ENCODE measurements around the gene WIPI1.

GRCh38 chr17:68440526-68440925 lies 16.8 kb downstream of the WIPI1 start:
- TF ChIP-seq CTCF (IDR thresholded peaks at IDR 0.05 in 2 of 3, conservative IDR thresholded peaks at IDR 0.05 in 1 of 3; ENCODE audit: control insufficient read depth in 2 of 3, extremely low read depth in 1 of 3, insufficient read depth in 1 of 3, low read depth in 3 of 3, low read length in 3 of 3) (no peak), NRF1 (conservative IDR thresholded peaks at IDR 0.05; ENCODE audit: low read depth, low read length) (no peak), POLR2A (IDR thresholded peaks at IDR 0.05; ENCODE audit: low read depth, low read length) (no peak), CHD2 (IDR thresholded peaks at IDR 0.05; ENCODE audit: borderline replicate concordance, low read depth, low read length) (no peak), RAD21 (IDR thresholded peaks at IDR 0.05; ENCODE audit: insufficient read depth, low read depth, low read length) (no peak), HDAC2 (IDR thresholded peaks at IDR 0.05) (no peak)
